Measurements from ENCODE around the gene CTXN3.

CTXN3 gene

DNA sequence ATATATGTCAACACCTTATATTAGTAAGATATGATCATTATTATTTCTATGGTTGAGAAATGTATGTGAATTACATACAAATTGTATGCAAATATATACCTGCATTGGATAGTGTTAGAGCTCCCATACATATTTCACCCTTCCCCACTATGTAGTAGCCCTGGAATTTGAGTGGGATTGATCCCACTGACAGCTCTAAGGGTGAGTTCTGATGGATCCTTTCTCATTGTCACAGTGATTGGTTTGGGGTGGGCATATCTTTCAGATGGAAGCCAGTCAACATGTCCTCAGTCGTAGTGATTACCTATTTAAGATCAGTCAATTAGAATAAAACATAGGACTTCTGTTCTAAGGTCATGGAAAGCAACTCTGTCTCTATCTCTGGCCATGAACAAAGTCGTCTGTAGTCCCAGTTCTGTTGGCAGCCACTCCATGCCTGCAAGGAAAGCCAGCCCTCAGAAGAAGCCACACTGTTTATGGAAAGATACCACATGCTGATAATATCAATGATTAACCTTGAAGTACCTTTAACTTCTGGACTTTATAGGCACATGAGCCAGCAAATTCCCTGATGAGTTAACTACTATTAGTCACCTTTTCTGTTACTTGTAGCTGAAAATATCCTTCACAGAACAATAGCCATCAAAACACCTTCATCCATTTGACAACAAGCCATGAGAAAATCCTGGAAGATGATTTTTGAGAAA, 49.2 kb downstream of the CTXN3 start:
- DNase-seq (ENCODE audit: low read depth in 2 of 2, low spot score in 1 of 2), result no peak

DNA sequence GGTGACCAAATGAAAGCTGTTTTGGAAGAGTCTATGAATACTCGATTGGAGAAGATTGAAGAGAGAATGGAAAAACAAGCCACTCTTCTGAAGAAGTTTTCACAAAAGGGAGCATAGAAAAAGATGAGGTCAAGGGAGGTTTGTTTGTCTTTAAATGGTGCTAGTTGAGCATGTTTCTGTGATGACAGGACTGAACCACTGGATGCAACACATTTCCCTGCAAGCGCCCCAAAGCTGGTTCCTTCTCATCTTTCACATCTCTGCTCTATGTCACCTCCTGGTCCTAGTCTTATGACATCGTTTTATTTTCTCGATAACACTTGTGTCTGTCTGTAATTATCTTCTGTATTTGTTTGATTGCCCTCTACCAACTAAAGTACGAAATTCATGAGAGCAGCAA, 50.5 kb downstream of the CTXN3 start:
- DNase-seq (ENCODE audit: low read depth in 2 of 2, low spot score in 1 of 2), result no peak

DNA sequence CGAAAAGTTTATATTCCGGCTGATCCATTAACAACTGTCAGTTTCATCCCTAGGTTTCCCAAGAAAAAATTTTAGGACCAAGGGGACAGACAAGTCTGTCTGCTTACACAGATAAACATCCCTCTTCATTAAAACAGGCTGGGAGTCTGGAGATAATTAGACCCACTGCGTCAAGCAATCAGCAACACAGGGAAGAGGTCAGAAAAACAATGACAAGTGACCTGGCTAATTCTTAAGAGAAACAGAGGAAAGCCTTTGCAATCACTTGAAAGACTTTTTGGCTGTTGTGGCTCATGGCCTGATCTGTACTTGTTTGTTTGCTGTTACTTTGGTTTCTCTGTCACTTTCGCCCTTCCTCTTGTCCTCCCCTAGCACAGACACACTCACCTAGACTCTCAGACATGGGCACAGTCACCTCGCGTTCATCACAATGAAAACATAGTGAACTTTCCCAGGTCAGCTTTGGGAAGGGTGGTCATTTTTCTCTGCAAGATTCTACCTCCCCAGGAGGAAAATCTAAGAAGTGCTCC, 51.4 kb downstream of the CTXN3 start:
- DNase-seq (ENCODE audit: low read depth in 2 of 2, low spot score in 1 of 2), result no peak

DNA sequence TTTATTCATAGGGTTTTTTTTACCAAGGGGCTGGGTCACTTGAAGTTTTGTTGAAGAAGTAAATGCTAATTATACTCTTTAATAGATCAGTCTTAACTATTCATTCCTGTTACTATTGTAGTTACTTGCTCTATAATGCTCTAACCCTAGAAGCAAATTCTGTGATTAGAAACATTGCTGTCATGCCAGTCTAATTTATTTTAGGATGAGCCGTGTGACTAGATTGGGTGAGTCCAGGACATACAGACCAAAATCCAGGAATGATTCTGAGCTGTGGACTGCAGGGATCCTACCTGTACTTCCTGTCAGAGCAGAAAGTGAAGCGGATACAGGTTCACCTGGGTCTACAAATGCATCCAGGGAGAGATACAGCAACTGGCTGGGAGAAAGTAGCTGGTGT, 53.6 kb downstream of the CTXN3 start:
- DNase-seq (ENCODE audit: low read depth in 2 of 2, low spot score in 1 of 2), result no peak

DNA sequence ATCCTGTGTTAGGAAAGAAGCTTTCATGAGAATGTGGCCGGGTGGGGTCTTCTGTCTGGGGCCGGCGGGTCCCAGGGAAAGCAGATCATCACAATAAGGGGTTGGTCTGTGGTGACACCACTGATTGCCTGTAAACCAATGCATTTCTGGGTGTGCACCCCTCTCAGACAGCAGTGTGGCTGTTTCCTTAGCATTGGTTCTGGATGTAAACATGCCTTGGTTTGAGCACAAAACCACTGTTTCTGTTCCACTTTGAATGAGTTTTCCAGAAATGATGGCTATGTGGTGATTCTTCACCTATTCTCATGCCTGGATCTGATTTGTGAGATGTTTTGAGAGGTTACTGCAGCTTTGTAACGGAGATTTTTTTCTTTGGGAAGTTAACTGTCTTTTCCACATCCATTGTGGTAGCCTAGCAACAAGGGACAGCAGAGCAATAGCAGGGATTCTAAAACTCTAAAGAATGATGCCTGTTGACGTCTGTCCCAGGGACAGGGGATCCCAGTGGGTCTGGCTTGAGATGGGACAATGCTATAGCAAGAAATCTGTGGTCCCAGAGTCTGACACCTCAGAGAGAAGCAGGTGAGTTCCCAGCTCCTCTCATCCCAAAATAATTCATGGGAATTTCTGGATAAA, 54.2 kb downstream of the CTXN3 start, which contains the start of gene CCDC192:
TSS of gene CCDC192 (plus strand) at position 466 of the 636 bp plus-strand sequence. CDS start at position 521, 55 bp downstream.
- no peak for DNase-seq (ENCODE audit: low read depth in 2 of 2, low spot score in 1 of 2)

DNA sequence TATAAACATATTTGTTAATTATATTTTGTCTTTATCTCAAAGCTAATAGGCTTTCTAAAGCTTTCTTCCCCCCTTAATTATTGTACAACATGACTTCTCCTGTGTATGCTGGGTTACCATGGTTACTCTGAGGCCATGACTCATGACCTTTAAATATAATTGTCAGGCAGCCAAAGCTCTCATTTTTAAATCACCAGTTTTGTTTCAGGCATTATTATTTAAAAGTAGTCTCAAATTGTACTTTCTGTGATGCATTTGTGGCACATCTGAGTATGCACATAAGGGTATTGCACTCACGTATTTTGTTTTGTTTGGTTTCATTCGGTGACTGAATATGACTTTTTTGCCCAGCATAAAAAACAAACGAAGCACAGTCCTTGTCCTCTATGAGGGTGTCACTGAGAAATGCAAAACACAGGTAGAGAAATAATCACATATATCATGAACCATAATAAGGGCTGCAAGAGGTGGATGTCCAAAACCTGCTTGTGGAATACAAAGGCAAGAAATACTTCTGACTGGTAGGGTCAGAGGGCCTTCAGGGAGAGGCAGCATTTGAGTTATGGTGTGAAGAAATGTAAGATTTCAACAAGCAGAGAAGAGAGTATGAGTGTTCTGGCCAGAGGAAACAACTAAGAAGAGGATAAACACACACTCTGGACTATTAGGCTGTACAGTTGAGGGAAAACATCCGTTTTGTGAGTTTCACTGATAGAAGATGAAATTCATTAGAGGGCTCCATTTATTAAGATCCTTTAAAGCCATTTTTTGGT, 56.4 kb downstream of the CTXN3 start:
- DNase-seq (ENCODE audit: low read depth in 2 of 2, low spot score in 1 of 2), result no peak

DNA sequence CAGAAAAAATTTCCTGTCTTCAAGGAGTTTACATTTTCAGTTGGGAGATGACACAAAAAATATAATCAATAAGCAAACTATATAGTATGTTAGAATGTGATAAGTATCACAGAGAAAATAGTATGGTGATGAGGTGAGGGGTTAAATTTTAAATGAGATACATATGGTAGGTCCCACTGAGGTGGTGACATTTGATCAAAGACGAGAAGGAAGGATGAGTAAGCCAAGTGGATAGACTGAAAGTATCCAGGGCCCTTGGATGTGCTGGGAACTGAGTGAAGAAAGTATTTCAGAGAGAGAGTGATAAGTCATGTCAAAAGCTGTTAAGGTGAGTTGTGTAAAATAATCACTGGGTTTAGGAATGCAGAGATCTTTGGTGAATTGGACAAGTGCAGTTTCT, 57.8 kb downstream of the CTXN3 start:
- DNase-seq (ENCODE audit: low read depth in 2 of 2, low spot score in 1 of 2), result no peak

DNA sequence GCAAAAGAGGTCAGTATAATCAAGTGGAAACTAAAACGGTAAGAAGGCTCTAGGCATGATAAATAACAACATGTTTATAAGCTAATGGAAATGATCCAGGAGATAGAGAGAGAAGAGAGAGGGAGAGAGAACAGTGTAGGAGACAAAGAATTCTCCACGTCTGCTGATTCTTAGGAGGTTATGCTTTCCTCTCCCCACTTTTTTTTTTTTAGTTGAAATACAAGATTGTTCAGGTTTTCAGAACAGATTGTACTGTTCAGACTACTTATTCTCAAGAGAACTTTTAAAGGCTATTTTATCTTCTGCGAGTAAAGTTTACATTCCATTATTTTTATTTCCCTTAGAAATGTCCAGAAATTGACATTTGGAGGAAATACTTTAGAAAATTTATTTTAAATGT, 58.3 kb downstream of the CTXN3 start:
- no peak for DNase-seq (ENCODE audit: low read depth in 2 of 2, low spot score in 1 of 2)
